GM18870 (cell line): ENCODE measurements around the gene CTSK.

Experiments used
- ATAC-seq: cut with Tn5 transposase; IDR thresholded peaks from one replicate; pipeline ENCODE4 v1.9.1; 2021; ENCODE audit warnings: moderate library complexity; ENCODE audit not compliant: unreplicated experiment

CTSK gene

DNA sequence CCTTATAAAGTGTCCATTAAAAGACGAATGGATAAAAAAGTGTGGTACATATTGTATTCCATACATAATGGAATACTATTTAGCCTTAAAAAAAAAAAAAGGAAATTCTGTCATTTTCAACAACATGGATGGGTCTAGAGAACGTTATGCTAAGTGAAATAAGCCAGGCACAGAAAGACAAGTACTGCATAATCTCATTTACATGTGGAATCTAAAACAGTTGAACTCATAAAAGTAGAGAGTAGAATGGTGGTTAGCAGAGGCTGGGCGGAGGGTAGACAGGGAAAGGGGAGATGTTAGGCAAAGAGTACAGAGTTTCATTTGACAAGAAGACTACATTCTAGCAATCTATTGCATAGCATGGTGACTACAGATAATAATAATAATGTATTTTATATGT is 45.0 kb downstream of the CTSK start:
- ATAC-seq = no peak

DNA sequence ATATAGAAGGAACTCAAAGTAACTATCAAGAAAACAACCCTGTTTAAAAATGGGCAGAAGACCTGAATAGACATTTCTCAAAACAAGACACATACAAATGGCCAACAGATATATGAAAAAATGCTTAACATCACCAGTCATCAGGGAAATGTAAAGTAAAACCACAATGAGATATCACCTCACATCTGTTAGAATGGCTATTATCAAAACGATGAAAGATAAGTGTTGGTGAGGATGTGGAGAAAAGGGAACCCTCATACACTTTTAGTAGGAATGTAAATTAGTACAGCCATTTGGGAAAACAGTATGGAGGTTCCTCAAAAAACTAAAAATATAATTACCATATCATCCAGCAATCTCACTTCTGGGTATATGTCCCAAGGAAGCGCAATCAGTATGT is 45.5 kb downstream of the CTSK start:
- no peak for ATAC-seq

DNA sequence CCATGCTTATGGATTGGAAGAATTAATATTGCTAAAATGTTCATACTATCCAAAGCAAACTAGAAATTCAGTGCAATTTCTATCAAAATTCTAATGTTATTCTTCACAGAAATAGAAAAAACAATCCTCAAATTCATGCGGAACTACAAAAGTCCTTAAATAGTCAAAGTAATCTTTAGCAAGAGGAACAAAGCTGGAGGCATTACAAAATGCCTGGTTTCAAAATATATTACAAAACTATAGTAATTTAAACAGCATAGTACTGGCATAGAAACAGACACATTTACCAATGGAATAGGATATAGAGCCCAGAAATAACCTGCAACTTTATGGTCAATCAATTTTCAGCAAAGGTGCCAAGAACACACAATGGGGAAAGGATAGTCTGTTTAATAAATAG is 46.3 kb downstream of the CTSK start:
- no peak for ATAC-seq

DNA sequence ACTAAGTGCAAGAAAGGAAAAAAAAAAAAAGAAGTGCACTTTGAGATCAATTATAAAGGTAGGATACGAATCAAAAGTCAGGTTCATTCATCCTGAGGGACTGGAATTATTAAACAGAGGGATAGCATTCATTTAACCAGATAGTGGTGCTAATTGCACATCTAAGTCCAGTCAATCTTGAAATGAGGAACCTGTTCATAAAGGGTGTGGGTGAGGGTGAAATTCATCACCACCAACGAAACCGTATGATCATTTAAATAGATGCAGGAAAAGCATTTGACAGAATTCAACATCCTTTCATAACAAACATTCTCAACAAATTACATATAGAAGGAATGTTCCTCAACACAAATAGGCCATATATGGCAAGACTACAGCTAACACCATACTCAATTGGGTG is 48.0 kb downstream of the CTSK start:
- ATAC-seq = no peak

DNA sequence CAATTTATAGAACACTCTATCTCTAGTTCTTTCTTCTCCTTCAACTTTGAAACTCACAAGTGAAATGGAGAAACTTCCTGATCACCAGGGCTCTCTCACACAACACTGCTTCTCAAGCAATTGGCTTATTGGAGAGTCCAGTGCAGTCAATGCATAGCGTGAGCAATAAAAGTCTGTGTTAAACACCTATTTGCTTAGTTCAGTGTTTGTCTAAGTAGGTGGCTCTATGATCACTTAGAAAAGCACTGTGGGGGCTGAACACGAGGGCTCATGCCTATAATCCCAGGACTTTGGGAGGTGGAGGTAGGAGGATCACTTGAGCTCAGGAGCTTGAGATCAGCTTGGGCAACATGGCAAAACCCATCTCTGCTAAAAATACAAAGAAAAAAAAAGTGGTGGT is 54.6 kb downstream of the CTSK start:
- ATAC-seq = no peak

DNA sequence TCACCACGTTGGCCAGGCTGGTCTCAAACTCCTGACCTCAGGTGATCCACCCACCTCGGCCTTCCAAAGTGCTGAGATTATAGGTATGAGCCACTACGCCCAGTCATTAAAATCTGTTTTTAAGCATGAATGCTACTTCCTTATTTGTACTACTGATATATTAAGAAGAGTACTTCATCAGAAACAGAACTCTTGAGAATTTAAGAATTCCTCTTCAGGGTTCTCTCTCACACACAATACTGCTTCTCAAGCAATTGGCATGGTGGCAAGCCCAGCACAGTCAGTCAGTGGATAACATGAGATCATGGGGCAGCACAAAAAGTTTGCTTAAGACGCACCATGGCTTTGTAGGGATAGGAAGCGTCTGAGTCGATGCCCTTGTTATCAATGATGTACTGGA is 56.6 kb downstream of the CTSK start:
- ATAC-seq = no peak

DNA sequence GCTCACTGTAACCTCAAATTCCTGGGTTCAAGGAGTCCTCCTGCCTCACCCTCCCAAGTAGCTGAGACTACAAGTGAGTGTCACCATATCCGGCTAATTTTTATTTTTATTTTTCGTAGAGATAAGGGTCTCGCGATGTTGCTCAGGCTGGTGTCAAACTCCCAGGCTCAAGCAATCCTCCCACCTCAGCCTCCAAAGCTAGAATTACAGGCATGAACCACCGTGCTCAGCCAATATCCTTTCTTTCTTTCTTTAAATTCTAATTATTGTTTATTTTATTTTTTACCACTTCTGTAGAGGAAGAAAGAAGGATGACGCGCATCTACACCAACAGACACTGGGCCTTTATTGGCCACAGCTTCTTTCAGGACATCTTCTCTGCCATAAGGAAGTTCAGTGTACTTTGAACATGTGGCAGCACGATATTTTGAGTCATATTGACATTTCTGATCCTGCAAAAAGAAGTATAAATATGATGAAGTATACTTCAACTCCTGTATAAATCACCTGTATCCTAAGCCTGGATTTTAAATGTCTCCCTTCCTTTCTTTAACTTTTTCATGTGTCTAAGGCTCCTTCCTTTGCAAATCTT is 58.2 kb downstream of the CTSK start:
- no peak for ATAC-seq

DNA sequence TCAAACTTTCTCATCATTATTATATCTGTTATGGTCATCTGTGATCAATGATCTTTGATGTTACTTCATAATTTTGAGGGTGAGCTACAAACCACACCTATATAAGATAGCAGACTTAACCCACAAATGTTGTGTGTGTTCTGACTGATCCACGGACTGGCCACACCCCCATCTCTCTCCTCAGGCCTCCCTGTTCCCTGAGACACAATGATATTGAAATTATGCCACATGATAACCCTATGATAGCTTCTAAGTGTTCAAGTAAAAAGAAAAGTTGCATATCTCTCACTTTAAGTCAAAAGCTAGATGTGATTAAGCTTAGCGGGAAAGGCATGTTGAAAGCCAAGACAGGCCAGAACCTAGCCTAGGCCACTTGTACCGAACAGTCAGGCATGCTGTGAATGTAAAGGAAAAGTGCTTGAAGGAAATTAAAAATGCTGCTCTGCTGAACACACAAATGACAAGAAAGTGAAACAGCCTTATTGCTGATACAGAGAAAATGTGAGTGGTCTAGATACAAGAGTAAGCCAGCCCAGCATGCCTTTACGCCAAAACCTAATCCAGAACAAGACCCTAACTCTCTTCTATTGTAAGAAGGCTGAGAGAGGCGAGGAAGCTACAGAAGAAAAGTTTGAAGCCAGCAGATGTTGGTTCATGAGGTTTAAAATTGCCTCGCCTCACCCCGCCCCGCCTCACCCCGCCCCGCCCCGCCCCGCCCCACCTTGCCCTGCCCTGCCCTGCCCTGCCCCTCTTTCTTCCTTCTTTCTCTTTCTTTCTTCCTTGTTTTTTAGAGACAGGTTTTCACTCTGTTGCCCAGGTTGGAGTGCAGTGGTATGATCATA is 59.0 kb downstream of the CTSK start:
- ATAC-seq = no peak
